ENCODE results near the gene HIF3A.
"Not testable (repeated sequence)": the region's sequence is repeated elsewhere in the genome, so short reads cannot be mapped to it uniquely, and the experiment has no call there.

Gene HIF3A

GRCh38 chr19:46296722-46297461 lies at the start of gene HIF3A:
Gene HIF3A, plus strand, starts transcription at chr19:46297042. Its CDS starts 35 bp downstream, at chr19:46297077.
- peak in 12 of 14 donors; percentile 2 to 56 (median 36) for DNase-seq

GRCh38 chr19:46250076-46250735 lies 46.6 kb upstream of the HIF3A start:
- no peak for DNase-seq

GRCh38 chr19:46251416-46251815 lies 45.4 kb upstream of the HIF3A start:
- DNase-seq: no peak

- DNase-seq: no peak
These were observed 42.1 kb upstream of the HIF3A start for GRCh38 chr19:46254776-46255175.

- DNase-seq: no peak
These were observed 40.0 kb upstream of the HIF3A start for GRCh38 chr19:46256855-46257254.

- DNase-seq: not testable (repeated sequence)
These were observed 35.3 kb upstream of the HIF3A start for GRCh38 chr19:46261501-46261900.

- DNase-seq: not testable (repeated sequence)
These were observed 34.1 kb upstream of the HIF3A start for GRCh38 chr19:46262684-46263296.

- DNase-seq: not testable (repeated sequence)
These were observed 32.0 kb upstream of the HIF3A start for GRCh38 chr19:46264801-46265200.

GRCh38 chr19:46265217-46265828 lies 31.5 kb upstream of the HIF3A start:
- DNase-seq: peak in 9 of 14 donors; percentile 10 to 62 (median 41)

GRCh38 chr19:46269101-46269500 lies 27.7 kb upstream of the HIF3A start:
- no peak for DNase-seq

GRCh38 chr19:46270521-46271256 lies 26.2 kb upstream of the HIF3A start:
- DNase-seq: no peak

GRCh38 chr19:46271481-46272197 lies 25.2 kb upstream of the HIF3A start:
- DNase-seq: no peak

- not testable (repeated sequence) for DNase-seq
These were observed 22.9 kb upstream of the HIF3A start for GRCh38 chr19:46273931-46274330.

GRCh38 chr19:46279177-46279576 lies 17.7 kb upstream of the HIF3A start:
- no peak for DNase-seq

- no peak for DNase-seq
These were observed 13.1 kb upstream of the HIF3A start for GRCh38 chr19:46283771-46284170.

- no peak for DNase-seq
These were observed 12.2 kb upstream of the HIF3A start for GRCh38 chr19:46284635-46285034.

- DNase-seq: no peak
These were observed 9.3 kb upstream of the HIF3A start for GRCh38 chr19:46287585-46287984.

GRCh38 chr19:46288896-46289588 lies 7.8 kb upstream of the HIF3A start:
- DNase-seq: no peak

GRCh38 chr19:46289724-46290619 lies 6.9 kb upstream of the HIF3A start:
- DNase-seq: no peak

GRCh38 chr19:46291829-46292228 lies 5.0 kb upstream of the HIF3A start:
- DNase-seq: no peak

Measured in C1 segment of cervical spinal cord (tissue), 14 donors.